ENCODE measurements around the gene CTNNA3. TPM values are rescaled to one million over a fixed set of nuclear protein-coding genes. Genes with fewer than 3 reads are reported as not detected.
A peak's percentile ranks its signal among the peaks of the same experiment; 100 is the strongest.

The CTNNA3 gene
- total and polyA plus RNA-seq, 2 of the 4 experiments (the other 2 are of a cell fraction): 0.19 to 0.90 TPM

GRCh38 chr10:66804962-66805361, 891.0 kb downstream of the CTNNA3 start:
- no peaks in the 10 kb centered on the region for H3K4me1 ChIP-seq (ENCODE audit: control insufficient read depth, insufficient read depth, low read length)
- no peak overlapping the region for H3K4me2 ChIP-seq (ENCODE audit: low read depth, low read length)
- no peak overlapping the region for H2AFZ ChIP-seq (replicated peaks; ENCODE audit: low read length, poor library complexity)
- H2AK5ac ChIP-seq (ENCODE audit: low read depth, low read length): no peak overlapping the region
- H3K4me3 ChIP-seq (ENCODE audit: insufficient read depth, low read depth, low read length): no peak overlapping the region
- H2BK15ac ChIP-seq (ENCODE audit: low read depth, low read length): no peak overlapping the region
- TF ChIP-seq CHD1 (IDR thresholded peaks at IDR 0.05; ENCODE audit: low read depth, low read length): no peak
- no peak for TF ChIP-seq USF2 (IDR thresholded peaks at IDR 0.05; ENCODE audit: low read depth, low read length)
- no peak for TF ChIP-seq RCOR1 (IDR thresholded peaks at IDR 0.05; ENCODE audit: insufficient replicate concordance, low read length)
- no peak for TF ChIP-seq RAD21 (IDR thresholded peaks at IDR 0.05; ENCODE audit: low read length)
- TF ChIP-seq FOS (IDR thresholded peaks at IDR 0.05; ENCODE audit: low read depth, low read length): no peak
- no peak for TF ChIP-seq RFX5 (IDR thresholded peaks at IDR 0.05; ENCODE audit: low read depth, low read length)
- no peak for TF ChIP-seq SMC3 (IDR thresholded peaks at IDR 0.05; ENCODE audit: low read depth, low read length)
- no peak for TF ChIP-seq MAFK (IDR thresholded peaks at IDR 0.05; ENCODE audit: low read depth, low read length)
- no peak for TF ChIP-seq MAZ (IDR thresholded peaks at IDR 0.05; ENCODE audit: borderline replicate concordance, low read depth, low read length)
- no peak for TF ChIP-seq MXI1 (IDR thresholded peaks at IDR 0.05; ENCODE audit: borderline replicate concordance, low read depth, low read length)
- TF ChIP-seq CEBPB (IDR thresholded peaks at IDR 0.05; ENCODE audit: low read depth, low read length): no peak
- TF ChIP-seq POLR2A (IDR thresholded peaks at IDR 0.05; ENCODE audit: low read depth, low read length): no peak
- no peak for TF ChIP-seq NFE2L2 (IDR thresholded peaks at IDR 0.05; ENCODE audit: low read depth, low read length)
- TF ChIP-seq ELK1 (IDR thresholded peaks at IDR 0.05; ENCODE audit: borderline replicate concordance, low read depth, low read length): no peak
- ATAC-seq (ENCODE audit: low read depth) (no peak), DNase-seq (peak; percentile 12)
- no peak overlapping the region for H3K9ac ChIP-seq (ENCODE audit: low read depth, low read length)
- no peak overlapping the region for H4K5ac ChIP-seq (ENCODE audit: low read depth, low read length)
- H3K23ac ChIP-seq (ENCODE audit: low read depth, low read length): no peak overlapping the region
- H4K8ac ChIP-seq (ENCODE audit: low read depth in 2 of 2, low read length in 2 of 2): no peak overlapping the region
- no peaks in the 10 kb centered on the region for H3K36me3 ChIP-seq (ENCODE audit: control insufficient read depth, insufficient read depth, low read length)
- H3K9me1 ChIP-seq (ENCODE audit: insufficient read depth, low read length): no peaks in the 10 kb centered on the region
- in situ Hi-C loops (cut with MboI; ENCODE audit: low sequenced_read_pairs): no loop called here
- H3K9me3 ChIP-seq (ENCODE audit: control insufficient read depth, insufficient read depth, low read length): no peaks in the 10 kb centered on the region
- H2BK120ac ChIP-seq (ENCODE audit: low read depth, low read length): no peak overlapping the region
- H3K27ac ChIP-seq (ENCODE audit: insufficient read depth, low read length): no peak overlapping the region
- ChIA-PET CTCF (interaction anchor here (0.7 kb wide), 1 partner anchor 120 kb away, joined by 3 read pairs; no protein-coding TSS in a partner anchor), POLR2A (ENCODE audit: unreplicated experiment) (no interaction called here)
- no peak overlapping the region for H3K56ac ChIP-seq (ENCODE audit: extremely low read depth, insufficient read depth, low read length)
- H2BK5ac ChIP-seq (ENCODE audit: low read depth, low read length, poor library complexity, severe bottlenecking): no peak overlapping the region
- H3K4ac ChIP-seq (ENCODE audit: low read depth, low read length): no peak overlapping the region
- H4K20me1 ChIP-seq (ENCODE audit: insufficient read depth, low read length): no peaks in the 10 kb centered on the region
- H3K27me3 ChIP-seq (ENCODE audit: control insufficient read depth, insufficient read depth, low read length): no peaks in the 10 kb centered on the region
- H3K18ac ChIP-seq (ENCODE audit: low read depth, low read length): no peak overlapping the region
- H2AK9ac ChIP-seq (replicated peaks; ENCODE audit: low read depth, low read length, poor library complexity): no peak overlapping the region
- WGBS, 2 experiments (ENCODE audit: extremely low coverage in 2 of 2, insufficient read length in 1 of 2): no CpG with 5 or more reads among the region's 3 CpGs
- intact Hi-C loops (cut with micrococcal nuclease): no loop called here
- no peaks in the 10 kb centered on the region for H3K79me1 ChIP-seq (ENCODE audit: low read depth in 1 of 2, low read length in 2 of 2)
- BruUV-seq (replicated peaks): no TSS peak
- H2BK20ac ChIP-seq (ENCODE audit: low read depth, low read length): no peak overlapping the region
- no peak overlapping the region for H4K91ac ChIP-seq (ENCODE audit: insufficient read depth, low read depth, low read length)
- dilution Hi-C loops (cut with HindIII; ENCODE audit: low sequenced_read_pairs, unreplicated experiment): no loop called here
- H3K14ac ChIP-seq (replicated peaks; ENCODE audit: low read depth, low read length): no peak overlapping the region
